VCaP (cell line): ENCODE results near the gene DECR2.

ENCODE experiments used
- H3K27ac ChIP-seq: fragments of 450-650 bp; 2 replicates; pipeline ENCODE4 v1.5.1; 2017
- CTCF ChIP-seq: fragments of 450-650 bp; conservative IDR thresholded peaks from 2 replicates; pipeline ENCODE4 v1.5.1; 2017; ENCODE audit warnings: mild to moderate bottlenecking, moderate library complexity

DECR2 gene

GRCh38 chr16:396605-397004 lies 5.1 kb upstream of the DECR2 start:
- TF ChIP-seq CTCF: no peak
- H3K27ac ChIP-seq: peak overlapping the region; percentile 82

GRCh38 chr16:397135-397661 lies 4.5 kb upstream of the DECR2 start, which contains the start of gene NME4:
Gene NME4 (plus strand): TSS chr16:397199. CDS start chr16:397223, 24 bp downstream.
- no peak for TF ChIP-seq CTCF
- H3K27ac ChIP-seq: peak within 1 kb of the TSS; percentile 82

- H3K27ac ChIP-seq: peak overlapping the region; percentile 24; the same call in 1 of the 2 replicates
- TF ChIP-seq CTCF: peak; percentile 29; the same call in 1 of the 2 replicates
Measured at GRCh38 chr16:397736-398332, 3.9 kb upstream of the DECR2 start.

GRCh38 chr16:398561-399339 lies 2.9 kb upstream of the DECR2 start:
- H3K27ac ChIP-seq: peak overlapping the region; percentile 24; the same call in 1 of the 2 replicates
- TF ChIP-seq CTCF: no peak

- no peak for TF ChIP-seq CTCF
- H3K27ac ChIP-seq: no peak overlapping the region; the same call in 1 of the 2 replicates
Measured at GRCh38 chr16:399340-400019, 2.2 kb upstream of the DECR2 start.

GRCh38 chr16:400061-400591 lies 1.6 kb upstream of the DECR2 start:
- TF ChIP-seq CTCF: no peak
- no peak overlapping the region; the same call in 1 of the 2 replicates for H3K27ac ChIP-seq
